K562 (cell line): ENCODE results near the gene MAMDC2. TPM values are rescaled to one million over a fixed set of nuclear protein-coding genes. Genes with fewer than 3 reads are reported as not detected.
"Not testable (repeated sequence)": the region's sequence is repeated elsewhere in the genome, so short reads cannot be mapped to it uniquely, and the experiment has no call there.

ENCODE experiments used
- ATAC-seq: fragments of 200-7000 bp; cut with Tn5 transposase; 3 replicates; pipeline ENCODE4 v1.9.1; 2020; ENCODE audit warnings: moderate library complexity
- BruUV-seq: library from RNA; stranded (reverse); fragments of 400-500 nt; replicated peaks from 2 replicates; lab custom pipeline; 2021; lab: Mats Ljungman, UMichigan
- CTCF ChIA-PET: fragments of 300-600 bp; formaldehyde crosslinking; extraction: SDS; loops from one replicate; lab custom pipeline; 2021; ENCODE audit warnings: low intra/inter-chr PET ratio; lab: Yijun Ruan, JAX
- POLR2A ChIA-PET: fragments of 300-600, 350-650 bp; sonication (Branson Sonifier 250); formaldehyde crosslinking; extraction: SDS; loops from one replicate; lab custom pipeline; 2021; ENCODE audit warnings: antibody characterized with exemption, inconsistent platforms; lab: Yijun Ruan, JAX
- DNase-seq, 4 experiments: peaks; one replicate each; pipeline versions ENCODE4 v3.0.0 to v3.0.0-alpha.2; 2011 to 2018; ENCODE audit warnings: low spot score in 3 of 4, mixed read lengths in 3 of 4; ENCODE audit errors: extremely low read depth in 1 of 4
- FAIRE-seq: peaks from 2 replicates; lab custom pipeline; 2011; peaks lifted over from hg19 to GRCh38; lab: Jason Lieb, UNC
- H2AFZ ChIP-seq: 2 replicates; pipeline ENCODE4 v1.6.0; 2011; ENCODE audit warnings: low read depth, low read length, control low read depth, inconsistent platforms
- H3K27ac ChIP-seq: fragments of 200-600 bp; 3 replicates; pipeline ENCODE4 v1.8.0; 2011; ENCODE audit warnings: low read depth, mild to moderate bottlenecking, control low read depth, inconsistent platforms, low read length, moderate library complexity, mixed read lengths; ENCODE audit errors: extremely low read depth
- H3K27me3 ChIP-seq, 2 experiments: fragments of 300-600 bp in 1 of 2; 2 replicates in 1 of 2; 3 replicates in 1 of 2; pipeline versions ENCODE4 v1.6.0 to v1.8.0; 2011; ENCODE audit warnings: inconsistent platforms in 2 of 2, low read length in 2 of 2, mild to moderate bottlenecking in 1 of 2, mixed read lengths in 1 of 2, moderate library complexity in 1 of 2; ENCODE audit not compliant: control insufficient read depth in 2 of 2, insufficient read depth in 2 of 2
- H3K36me3 ChIP-seq: fragments of 300-600 bp; 3 replicates; pipeline ENCODE4 v1.8.0; 2011; ENCODE audit warnings: mild to moderate bottlenecking, low read length, inconsistent platforms; ENCODE audit not compliant: control insufficient read depth, insufficient read depth
- H3K4me1 ChIP-seq, 2 experiments: fragments of 200-600 bp in 1 of 2; replicated peaks in 1 of 2; 2 replicates in 1 of 2; 3 replicates in 1 of 2; pipeline versions ENCODE4 v1.5.1 to v1.8.0; 2011; ENCODE audit warnings: inconsistent platforms in 2 of 2, low read length in 2 of 2, mild to moderate bottlenecking in 1 of 2, mixed read lengths in 1 of 2, moderate library complexity in 1 of 2; ENCODE audit not compliant: control insufficient read depth in 2 of 2, insufficient read depth in 2 of 2
- H3K4me2 ChIP-seq: 2 replicates; pipeline ENCODE4 v1.6.1; 2011; ENCODE audit warnings: low read length, control low read depth, inconsistent platforms, mixed read lengths; ENCODE audit not compliant: insufficient read depth
- H3K4me3 ChIP-seq: fragments of 200-600 bp; sonication (generic), shearing (Covaris generic); 2 replicates; pipeline ENCODE4 v1.5.1; 2016; ENCODE audit warnings: control low read depth, inconsistent platforms
- H3K79me2 ChIP-seq: fragments of 200-600 bp; 3 replicates; pipeline ENCODE4 v1.8.0; 2011; ENCODE audit warnings: low read length, inconsistent platforms; ENCODE audit not compliant: control insufficient read depth, insufficient read depth
- H3K9ac ChIP-seq, 2 experiments: 2 replicates each; pipeline versions ENCODE4 v1.6.0 to v1.6.1; 2011; ENCODE audit warnings: low read depth in 2 of 2, low read length in 2 of 2, control low read depth in 1 of 2, inconsistent platforms in 1 of 2, mild to moderate bottlenecking in 1 of 2, mixed read lengths in 1 of 2; ENCODE audit not compliant: insufficient read depth in 1 of 2
- H3K9me1 ChIP-seq: one replicate; pipeline ENCODE4 v1.6.0; 2011; ENCODE audit warnings: inconsistent platforms, mild to moderate bottlenecking, low read length, moderate library complexity; ENCODE audit not compliant: control insufficient read depth, insufficient read depth
- H3K9me3 ChIP-seq: replicated peaks from 2 replicates; pipeline ENCODE4 v1.5.1; 2011; ENCODE audit warnings: low read depth, low read length, inconsistent platforms; ENCODE audit not compliant: control insufficient read depth, insufficient read depth
- H4K20me1 ChIP-seq: replicated peaks from 2 replicates; pipeline ENCODE4 v1.6.1; 2011; ENCODE audit warnings: low read length, inconsistent platforms, mixed read lengths; ENCODE audit not compliant: control insufficient read depth, insufficient read depth
- AFF1 ChIP-seq, 2 experiments: fragments of 450-650 bp; IDR thresholded peaks; 2 replicates each; pipeline ENCODE4 v1.6.1; 2018; ENCODE audit warnings: mild to moderate bottlenecking in 2 of 2, low read depth in 1 of 2; ENCODE audit not compliant: partially characterized antibody in 2 of 2
- MED1 ChIP-seq: sonication (generic); formaldehyde crosslinking; IDR thresholded peaks from 2 replicates; pipeline ENCODE4 v1.8.1; 2023; ENCODE audit warnings: missing genetic modification reagents, borderline replicate concordance
- NRF1 ChIP-seq, 2 experiments: fragments of 450-650 bp; IDR thresholded peaks in 1 of 2; conservative IDR thresholded peaks in 1 of 2; 2 replicates each; pipeline ENCODE4 v1.6.1; 2014; ENCODE audit warnings: mild to moderate bottlenecking in 2 of 2
- YBX1 ChIP-seq: fragments of 450-650 bp; IDR thresholded peaks from 2 replicates; pipeline ENCODE4 v1.7.1; 2016; ENCODE audit warnings: mild to moderate bottlenecking
- ZC3H11A ChIP-seq: IDR thresholded peaks from 2 replicates; pipeline ENCODE4 v1.6.1; 2012; ENCODE audit warnings: low read depth, low read length, improper control_type of control experiment
- WGBS: fragments of 100-300 bp; shearing (Covaris generic); methylation state at CpG from one replicate; pipeline ENCODE4 v1.1.6; 2016; ENCODE audit warnings: low coverage, mixed read lengths; ENCODE audit not compliant: insufficient coverage; ENCODE audit errors: missing lambda C conversion rate; 5-methylcytosine and 5-hydroxymethylcytosine counted together
- in situ Hi-C: fragments of 300-500 bp; cut with MboI; formaldehyde crosslinking; loops from 4 replicates; pipeline ENCODE4 v1.15.0; 2018; ENCODE audit warnings: inconsistent platforms, mixed read lengths
- intact Hi-C: fragments of 100-400 bp; cut with micrococcal nuclease; formaldehyde crosslinking; loops from 2 replicates; pipeline ENCODE4 v1.14.2; 2022
- polyA plus RNA-seq, 8 experiments: library from polyadenylated mRNA; depleted of rRNA in 4 of 8; stranded (reverse) in 5 of 8; unstranded in 3 of 8; fragments of >200 nt; fragmentation: Nextera tagmentation in 2 of 8; fragmentation: Illumina TruSeq in 1 of 8; extraction: Ambion mirVana in 2 of 8; extraction: Trizol in 1 of 8; gene quantifications; 2 replicates each; pipeline versions ENCODE4 v1.2.1 to v1.2.3, GENCODE V29; 2011 to 2014; ENCODE audit warnings: inconsistent platforms in 1 of 8, missing spikeins in 1 of 8
- total RNA-seq, 7 experiments: library from RNA; depleted of rRNA in 6 of 7; stranded (reverse); fragments of >200 nt in 6 of 7; fragmentation: Illumina TruSeq in 2 of 7; extraction: Trizol in 2 of 7; gene quantifications; 2 replicates each; pipeline versions ENCODE4 v1.2.1 to v1.2.3, GENCODE V29; 2011 to 2021; ENCODE audit warnings: low replicate concordance in 1 of 7

MAMDC2 gene
- total and polyA plus RNA-seq, 9 of the 15 experiments (the other 6 are each of a cell fraction or from before 2014, with no cell fraction given): 0.01 to 0.03 TPM; not detected in 7

DNA sequence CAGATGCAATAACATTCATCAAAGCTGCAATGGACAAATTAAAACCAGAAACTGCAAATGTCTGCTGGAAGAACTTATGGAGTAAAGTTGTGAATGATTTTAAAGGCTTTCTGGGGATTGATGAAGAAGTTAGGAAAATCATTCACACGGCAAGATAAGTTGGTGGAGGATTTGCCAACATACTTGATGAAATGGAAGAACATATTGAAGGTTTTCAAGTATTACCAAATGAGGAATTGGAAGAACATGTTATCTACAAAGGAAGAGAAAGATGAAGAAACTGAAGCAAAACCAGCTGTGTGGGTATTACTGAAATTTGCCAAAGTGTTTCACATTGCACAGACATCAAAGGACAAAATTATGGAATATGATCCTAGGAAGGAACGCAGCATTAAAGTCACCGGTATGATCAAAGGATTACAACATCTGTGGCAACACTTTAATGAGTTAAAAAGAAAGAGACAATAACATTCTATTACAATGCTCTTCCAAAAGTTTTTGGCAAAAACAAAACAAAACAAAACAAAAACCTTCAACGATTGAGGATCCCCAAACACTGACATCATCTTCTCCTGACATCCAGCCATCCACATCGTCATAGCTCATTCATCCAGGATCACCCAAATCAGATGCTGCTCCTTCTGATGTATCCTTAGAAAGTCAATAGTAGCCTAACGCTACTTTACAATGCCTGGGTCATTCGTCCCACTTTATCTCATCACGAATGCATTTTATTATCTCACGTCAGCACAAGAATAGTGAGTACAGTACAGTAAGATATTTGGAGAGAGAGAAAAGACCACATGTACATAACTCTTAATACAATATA lies 153.8 kb downstream of the MAMDC2 start (continued):
- no peak for TF ChIP-seq AFF1 (IDR thresholded peaks at IDR 0.05; ENCODE audit: low read depth in 1 of 2, partially characterized antibody in 2 of 2)
- no peak for TF ChIP-seq YBX1
- TF ChIP-seq ZC3H11A: no peak
- no peak for TF ChIP-seq MED1 (CRISPR knock-in tag)

- WGBS: 11% methylated on average over 10 of the region's 16 CpGs
- TF ChIP-seq NRF1 (conservative IDR thresholded peaks at IDR 0.05 in 1 of 2, IDR thresholded peaks at IDR 0.05 in 1 of 2): peak in 1 of 2 experiments; percentile 10; a peak in 1 of 4 replicates
- TF ChIP-seq, all 486 proteins: peak for 1; not testable (repeated sequence) for 485
- Histone ChIP-seq H2AFZ (peak overlapping the region; percentile 51; the same call in 1 of the 2 replicates), H3K4me2 (peak overlapping the region; percentile 37; the same call in 1 of the 2 replicates)
- H3K9ac ChIP-seq, DNase-seq, H3K9me1 ChIP-seq, POLR2A ChIA-PET, intact Hi-C loops, H3K27ac ChIP-seq, H3K36me3 ChIP-seq, H3K4me3 ChIP-seq, CTCF ChIA-PET, H3K79me2 ChIP-seq, H3K9me3 ChIP-seq, H3K27me3 ChIP-seq, BruUV-seq, H3K4me1 ChIP-seq, H4K20me1 ChIP-seq, ATAC-seq, FAIRE-seq, in situ Hi-C loops: not testable (repeated sequence)
Measured at GRCh38 chr9:70204743-70205142, 161.1 kb downstream of the MAMDC2 start.
